HEK293 (cell line): ENCODE results near the gene DNAJB4.

ENCODE experiments used
- CTCF ChIP-seq: fragments of 450-650 bp; formaldehyde crosslinking; IDR thresholded peaks from 2 replicates; pipeline ENCODE4 v1.5.1; 2016; ENCODE audit warnings: missing biosample characterization, missing genetic modification characterization
- HOXA7 ChIP-seq: sonication (generic); formaldehyde crosslinking; IDR thresholded peaks from 2 replicates; pipeline ENCODE4 v1.8.1; 2022; ENCODE audit warnings: missing genetic modification reagents, borderline replicate concordance
- PRDM10 ChIP-seq: fragments of 450-650 bp; formaldehyde crosslinking; IDR thresholded peaks from 2 replicates; pipeline ENCODE4 v1.5.1; 2016; ENCODE audit warnings: missing biosample characterization, missing genetic modification characterization
- YY1 ChIP-seq: fragments of 450-650 bp; formaldehyde crosslinking; IDR thresholded peaks from 2 replicates; pipeline ENCODE4 v1.5.1; 2018; ENCODE audit warnings: missing biosample characterization, missing genetic modification characterization
- ZNF114 ChIP-seq: fragments of 450-650 bp; formaldehyde crosslinking; IDR thresholded peaks from 2 replicates; pipeline ENCODE4 v1.5.0; 2017; ENCODE audit warnings: missing biosample characterization, missing genetic modification characterization
- ZNF776 ChIP-seq: fragments of 450-650 bp; formaldehyde crosslinking; IDR thresholded peaks from 2 replicates; pipeline ENCODE4 v1.5.0; 2017; ENCODE audit warnings: missing biosample characterization, missing genetic modification characterization, borderline replicate concordance
- ZSCAN5A ChIP-seq: fragments of 450-650 bp; formaldehyde crosslinking; IDR thresholded peaks from 2 replicates; pipeline ENCODE4 v1.5.1; 2016; ENCODE audit warnings: missing biosample characterization, missing genetic modification characterization
- TF ChIP-seq, protein P1 (sequence below): fragments of 450-650 bp; formaldehyde crosslinking; optimal IDR thresholded peaks from 2 replicates; pipeline ENCODE3; 2016; ENCODE audit warnings: missing biosample characterization, mild to moderate bottlenecking, missing genetic modification characterization
- TF ChIP-seq, protein P2 (sequence below): fragments of 450-650 bp; formaldehyde crosslinking; IDR thresholded peaks from 2 replicates; pipeline ENCODE4 v1.5.1; 2017; ENCODE audit warnings: missing biosample characterization, mild to moderate bottlenecking, missing genetic modification characterization, moderate library complexity

- TF ChIP-seq CTCF (tag by site-specific recombination): no peak
- TF ChIP-seq YY1: 0 out of 2 replicates have a peak, but pooled peaks have one; percentile 13
- TF ChIP-seq, protein P1, sequence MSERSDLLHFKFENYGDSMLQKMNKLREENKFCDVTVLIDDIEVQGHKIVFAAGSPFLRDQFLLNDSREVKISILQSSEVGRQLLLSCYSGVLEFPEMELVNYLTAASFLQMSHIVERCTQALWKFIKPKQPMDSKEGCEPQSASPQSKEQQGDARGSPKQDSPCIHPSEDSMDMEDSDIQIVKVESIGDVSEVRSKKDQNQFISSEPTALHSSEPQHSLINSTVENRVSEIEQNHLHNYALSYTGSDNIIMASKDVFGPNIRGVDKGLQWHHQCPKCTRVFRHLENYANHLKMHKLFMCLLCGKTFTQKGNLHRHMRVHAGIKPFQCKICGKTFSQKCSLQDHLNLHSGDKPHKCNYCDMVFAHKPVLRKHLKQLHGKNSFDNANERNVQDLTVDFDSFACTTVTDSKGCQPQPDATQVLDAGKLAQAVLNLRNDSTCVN (tag by site-specific recombination): no peak
- TF ChIP-seq, protein P2, sequence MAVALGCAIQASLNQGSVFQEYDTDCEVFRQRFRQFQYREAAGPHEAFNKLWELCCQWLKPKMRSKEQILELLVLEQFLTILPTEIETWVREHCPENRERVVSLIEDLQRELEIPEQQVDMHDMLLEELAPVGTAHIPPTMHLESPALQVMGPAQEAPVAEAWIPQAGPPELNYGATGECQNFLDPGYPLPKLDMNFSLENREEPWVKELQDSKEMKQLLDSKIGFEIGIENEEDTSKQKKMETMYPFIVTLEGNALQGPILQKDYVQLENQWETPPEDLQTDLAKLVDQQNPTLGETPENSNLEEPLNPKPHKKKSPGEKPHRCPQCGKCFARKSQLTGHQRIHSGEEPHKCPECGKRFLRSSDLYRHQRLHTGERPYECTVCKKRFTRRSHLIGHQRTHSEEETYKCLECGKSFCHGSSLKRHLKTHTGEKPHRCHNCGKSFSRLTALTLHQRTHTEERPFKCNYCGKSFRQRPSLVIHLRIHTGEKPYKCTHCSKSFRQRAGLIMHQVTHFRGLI (tag by site-specific recombination): peak; percentile 43; the same call in 1 of the 2 replicates
- TF ChIP-seq HOXA7 (CRISPR knock-in tag): no peak
- no peak for TF ChIP-seq ZNF114 (tag by site-specific recombination)
- no peak for TF ChIP-seq ZNF776 (tag by site-specific recombination)
- TF ChIP-seq ZSCAN5A (tag by site-specific recombination): no peak
- TF ChIP-seq PRDM10: no peak
Measured at GRCh38 chr1:78005755-78006154, 1.0 kb downstream of the DNAJB4 start.
